ENCODE data around the gene LYL1. TPM values are rescaled to one million over a fixed set of nuclear protein-coding genes. Genes with fewer than 3 reads are reported as not detected.

Gene LYL1
- total and polyA plus RNA-seq, 9 of the 15 experiments (the other 6 are each of a cell fraction or from before 2014, with no cell fraction given), result 1.3 to 266 (median 34.0) TPM

DNA sequence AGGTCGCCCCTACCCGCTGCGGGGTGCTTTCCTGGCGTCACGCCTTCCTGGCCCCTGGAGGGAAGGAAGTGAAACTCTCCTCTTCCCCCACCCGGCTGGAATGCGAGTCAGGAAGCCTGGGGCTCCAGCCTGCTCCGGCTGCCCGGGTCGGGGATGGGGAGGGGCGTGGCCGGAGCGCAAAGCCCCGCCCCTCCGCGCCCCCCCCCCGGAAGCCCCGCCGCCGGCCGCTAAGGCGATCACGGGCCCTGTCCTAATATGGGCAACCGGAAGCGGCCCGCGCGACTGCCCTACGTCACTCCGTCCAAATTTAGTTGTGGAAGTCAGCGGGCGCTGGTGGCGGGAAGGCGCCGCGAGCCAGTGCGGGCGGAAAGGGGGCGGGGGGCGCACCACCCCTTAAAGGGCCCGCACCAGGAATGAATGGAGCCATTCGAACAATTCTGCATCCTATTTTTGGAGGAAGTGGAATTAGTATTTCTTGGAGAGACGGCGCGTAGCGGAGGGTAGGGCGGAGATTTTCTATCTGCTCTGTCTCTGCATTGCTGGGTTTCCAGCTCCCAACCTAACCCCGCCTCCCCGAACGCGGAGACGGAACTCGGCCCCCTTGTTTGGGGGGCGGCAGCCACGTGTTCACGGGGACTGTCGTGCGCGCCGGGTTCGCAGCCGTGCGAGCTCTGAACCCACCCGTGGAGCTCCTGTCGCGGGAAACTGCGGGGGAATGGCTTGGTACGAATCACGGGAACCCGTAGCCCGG lies 49.1 kb upstream of the LYL1 start (continued):
- TF ChIP-seq JUNB (CRISPR knock-in tag; conservative IDR thresholded peaks at IDR 0.05) (no peak), MAFK (IDR thresholded peaks at IDR 0.05; ENCODE audit: low read length) (no peak), GABPA (tag; conservative IDR thresholded peaks at IDR 0.05; ENCODE audit: low read depth) (peak; percentile 85), ZEB2 (IDR thresholded peaks at IDR 0.05) (no peak), SAP30 (IDR thresholded peaks at IDR 0.05; ENCODE audit: borderline replicate concordance, insufficient read depth, low read depth, low read length, poor library complexity, severe bottlenecking) (peak; percentile 90), ZNF717 (CRISPR knock-in tag; IDR thresholded peaks at IDR 0.05) (no peak), TSC22D4 (tag; IDR thresholded peaks at IDR 0.05) (no peak), ZNF780A (CRISPR knock-in tag; IDR thresholded peaks at IDR 0.05) (no peak), ZC3H8 (IDR thresholded peaks at IDR 0.05) (no peak), RBFOX2 (IDR thresholded peaks at IDR 0.05; ENCODE audit: low read depth, low read length) (peak; percentile 79), HDAC8 (tag; IDR thresholded peaks at IDR 0.05) (no peak), TEAD1 (CRISPR knock-in tag; IDR thresholded peaks at IDR 0.05) (peak; percentile 94 to 98), CBX5 (IDR thresholded peaks at IDR 0.05; ENCODE audit: borderline replicate concordance, low read depth) (no peak), DNMT1 (IDR thresholded peaks at IDR 0.05) (no peak), NR2F6 (CRISPR knock-in tag; IDR thresholded peaks at IDR 0.05) (no peak), NFXL1 (CRISPR knock-in tag; IDR thresholded peaks at IDR 0.05) (no peak), NEUROD1 (IDR thresholded peaks at IDR 0.05; ENCODE audit: borderline replicate concordance, low read depth, low read length, partially characterized antibody) (peak; percentile 78), CCNT2 (IDR thresholded peaks at IDR 0.05; ENCODE audit: borderline replicate concordance, extremely low read depth, insufficient read length, low read depth, low read length) (peak; percentile 79)
- TF ChIP-seq, protein P1, sequence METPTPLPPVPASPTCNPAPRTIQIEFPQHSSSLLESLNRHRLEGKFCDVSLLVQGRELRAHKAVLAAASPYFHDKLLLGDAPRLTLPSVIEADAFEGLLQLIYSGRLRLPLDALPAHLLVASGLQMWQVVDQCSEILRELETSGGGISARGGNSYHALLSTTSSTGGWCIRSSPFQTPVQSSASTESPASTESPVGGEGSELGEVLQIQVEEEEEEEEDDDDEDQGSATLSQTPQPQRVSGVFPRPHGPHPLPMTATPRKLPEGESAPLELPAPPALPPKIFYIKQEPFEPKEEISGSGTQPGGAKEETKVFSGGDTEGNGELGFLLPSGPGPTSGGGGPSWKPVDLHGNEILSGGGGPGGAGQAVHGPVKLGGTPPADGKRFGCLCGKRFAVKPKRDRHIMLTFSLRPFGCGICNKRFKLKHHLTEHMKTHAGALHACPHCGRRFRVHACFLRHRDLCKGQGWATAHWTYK (CRISPR knock-in tag; IDR thresholded peaks at IDR 0.05), result peak; percentile 51; the same call in 1 of the 2 replicates
- TF ChIP-seq, protein P2, sequence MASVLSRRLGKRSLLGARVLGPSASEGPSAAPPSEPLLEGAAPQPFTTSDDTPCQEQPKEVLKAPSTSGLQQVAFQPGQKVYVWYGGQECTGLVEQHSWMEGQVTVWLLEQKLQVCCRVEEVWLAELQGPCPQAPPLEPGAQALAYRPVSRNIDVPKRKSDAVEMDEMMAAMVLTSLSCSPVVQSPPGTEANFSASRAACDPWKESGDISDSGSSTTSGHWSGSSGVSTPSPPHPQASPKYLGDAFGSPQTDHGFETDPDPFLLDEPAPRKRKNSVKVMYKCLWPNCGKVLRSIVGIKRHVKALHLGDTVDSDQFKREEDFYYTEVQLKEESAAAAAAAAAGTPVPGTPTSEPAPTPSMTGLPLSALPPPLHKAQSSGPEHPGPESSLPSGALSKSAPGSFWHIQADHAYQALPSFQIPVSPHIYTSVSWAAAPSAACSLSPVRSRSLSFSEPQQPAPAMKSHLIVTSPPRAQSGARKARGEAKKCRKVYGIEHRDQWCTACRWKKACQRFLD (CRISPR knock-in tag; IDR thresholded peaks at IDR 0.05), result no peak
- TF ChIP-seq, protein P3, sequence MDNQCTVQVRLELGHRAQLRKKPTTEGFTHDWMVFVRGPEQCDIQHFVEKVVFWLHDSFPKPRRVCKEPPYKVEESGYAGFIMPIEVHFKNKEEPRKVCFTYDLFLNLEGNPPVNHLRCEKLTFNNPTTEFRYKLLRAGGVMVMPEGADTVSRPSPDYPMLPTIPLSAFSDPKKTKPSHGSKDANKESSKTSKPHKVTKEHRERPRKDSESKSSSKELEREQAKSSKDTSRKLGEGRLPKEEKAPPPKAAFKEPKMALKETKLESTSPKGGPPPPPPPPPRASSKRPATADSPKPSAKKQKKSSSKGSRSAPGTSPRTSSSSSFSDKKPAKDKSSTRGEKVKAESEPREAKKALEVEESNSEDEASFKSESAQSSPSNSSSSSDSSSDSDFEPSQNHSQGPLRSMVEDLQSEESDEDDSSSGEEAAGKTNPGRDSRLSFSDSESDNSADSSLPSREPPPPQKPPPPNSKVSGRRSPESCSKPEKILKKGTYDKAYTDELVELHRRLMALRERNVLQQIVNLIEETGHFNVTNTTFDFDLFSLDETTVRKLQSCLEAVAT (IDR thresholded peaks at IDR 0.05), result no peak; a peak in 1 of 4 replicates
- TF ChIP-seq, protein P4, sequence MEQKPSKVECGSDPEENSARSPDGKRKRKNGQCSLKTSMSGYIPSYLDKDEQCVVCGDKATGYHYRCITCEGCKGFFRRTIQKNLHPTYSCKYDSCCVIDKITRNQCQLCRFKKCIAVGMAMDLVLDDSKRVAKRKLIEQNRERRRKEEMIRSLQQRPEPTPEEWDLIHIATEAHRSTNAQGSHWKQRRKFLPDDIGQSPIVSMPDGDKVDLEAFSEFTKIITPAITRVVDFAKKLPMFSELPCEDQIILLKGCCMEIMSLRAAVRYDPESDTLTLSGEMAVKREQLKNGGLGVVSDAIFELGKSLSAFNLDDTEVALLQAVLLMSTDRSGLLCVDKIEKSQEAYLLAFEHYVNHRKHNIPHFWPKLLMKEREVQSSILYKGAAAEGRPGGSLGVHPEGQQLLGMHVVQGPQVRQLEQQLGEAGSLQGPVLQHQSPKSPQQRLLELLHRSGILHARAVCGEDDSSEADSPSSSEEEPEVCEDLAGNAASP (IDR thresholded peaks at IDR 0.05), result no peak

All from K562 (cell line).